Tibial nerve (tissue), 4 donors: ENCODE measurements around the gene IFI44L.

ENCODE experiments used
- CTCF ChIP-seq, 5 experiments: fragments of 200-600 bp in 3 of 5; fragments of 450-650 bp in 2 of 5; sonication (generic) in 3 of 5; IDR thresholded peaks; one replicate each; pipeline ENCODE4 v1.5.1; 2016 to 2019; ENCODE audit warnings: antibody characterized with exemption in 5 of 5, mild to moderate bottlenecking in 3 of 5, moderate library complexity in 2 of 5
- EP300 ChIP-seq, 2 donors: sonication (generic); formaldehyde crosslinking; IDR thresholded peaks; one replicate each; pipeline ENCODE4 v1.6.1; 2017; ENCODE audit warnings: antibody characterized with exemption in 2 of 2, mild to moderate bottlenecking in 1 of 2
- POLR2A ChIP-seq, 2 donors: fragments of 450-650 bp; IDR thresholded peaks; one replicate each; pipeline ENCODE4 v1.6.1; 2017; ENCODE audit warnings: antibody characterized with exemption in 2 of 2, mild to moderate bottlenecking in 2 of 2, moderate library complexity in 2 of 2

GRCh38 chr1:78587211-78587610 lies 33.0 kb upstream of the IFI44L start:
- TF ChIP-seq CTCF (IDR thresholded peaks at IDR 0.05) (no peak), POLR2A (IDR thresholded peaks at IDR 0.05) (no peak), EP300 (IDR thresholded peaks at IDR 0.05) (no peak)
